K562 (cell line): ENCODE data around the gene CCDC141. TPM values are rescaled to one million over a fixed set of nuclear protein-coding genes. Genes with fewer than 3 reads are reported as not detected.
A peak's percentile ranks its signal among the peaks of the same experiment; 100 is the strongest.

Source experiments
- ATAC-seq: fragments of 200-7000 bp; cut with Tn5 transposase; 3 replicates; pipeline ENCODE4 v1.9.1; 2020; ENCODE audit warnings: moderate library complexity
- BruUV-seq: library from RNA; stranded (reverse); fragments of 400-500 nt; replicated peaks from 2 replicates; lab custom pipeline; 2021; lab: Mats Ljungman, UMichigan
- CTCF ChIA-PET: fragments of 300-600 bp; formaldehyde crosslinking; extraction: SDS; loops from one replicate; lab custom pipeline; 2021; ENCODE audit warnings: low intra/inter-chr PET ratio; lab: Yijun Ruan, JAX
- POLR2A ChIA-PET: fragments of 300-600, 350-650 bp; sonication (Branson Sonifier 250); formaldehyde crosslinking; extraction: SDS; loops from one replicate; lab custom pipeline; 2021; ENCODE audit warnings: antibody characterized with exemption, inconsistent platforms; lab: Yijun Ruan, JAX
- DNase-seq, 4 experiments: peaks; one replicate each; pipeline versions ENCODE4 v3.0.0 to v3.0.0-alpha.2; 2011 to 2018; ENCODE audit warnings: low spot score in 3 of 4, mixed read lengths in 3 of 4; ENCODE audit errors: extremely low read depth in 1 of 4
- FAIRE-seq: peaks from 2 replicates; lab custom pipeline; 2011; peaks lifted over from hg19 to GRCh38; lab: Jason Lieb, UNC
- H2AFZ ChIP-seq: 2 replicates; pipeline ENCODE4 v1.6.0; 2011; ENCODE audit warnings: low read depth, low read length, control low read depth, inconsistent platforms
- H3K27ac ChIP-seq: fragments of 200-600 bp; 3 replicates; pipeline ENCODE4 v1.8.0; 2011; ENCODE audit warnings: low read depth, mild to moderate bottlenecking, control low read depth, inconsistent platforms, low read length, moderate library complexity, mixed read lengths; ENCODE audit errors: extremely low read depth
- H3K27me3 ChIP-seq, 2 experiments: fragments of 300-600 bp in 1 of 2; 2 replicates in 1 of 2; 3 replicates in 1 of 2; pipeline versions ENCODE4 v1.6.0 to v1.8.0; 2011; ENCODE audit warnings: inconsistent platforms in 2 of 2, low read length in 2 of 2, mild to moderate bottlenecking in 1 of 2, mixed read lengths in 1 of 2, moderate library complexity in 1 of 2; ENCODE audit not compliant: control insufficient read depth in 2 of 2, insufficient read depth in 2 of 2
- H3K36me3 ChIP-seq: fragments of 300-600 bp; 3 replicates; pipeline ENCODE4 v1.8.0; 2011; ENCODE audit warnings: mild to moderate bottlenecking, low read length, inconsistent platforms; ENCODE audit not compliant: control insufficient read depth, insufficient read depth
- H3K4me1 ChIP-seq, 2 experiments: fragments of 200-600 bp in 1 of 2; replicated peaks in 1 of 2; 2 replicates in 1 of 2; 3 replicates in 1 of 2; pipeline versions ENCODE4 v1.5.1 to v1.8.0; 2011; ENCODE audit warnings: inconsistent platforms in 2 of 2, low read length in 2 of 2, mild to moderate bottlenecking in 1 of 2, mixed read lengths in 1 of 2, moderate library complexity in 1 of 2; ENCODE audit not compliant: control insufficient read depth in 2 of 2, insufficient read depth in 2 of 2
- H3K4me2 ChIP-seq: 2 replicates; pipeline ENCODE4 v1.6.1; 2011; ENCODE audit warnings: low read length, control low read depth, inconsistent platforms, mixed read lengths; ENCODE audit not compliant: insufficient read depth
- H3K4me3 ChIP-seq: fragments of 200-600 bp; sonication (generic), shearing (Covaris generic); 2 replicates; pipeline ENCODE4 v1.5.1; 2016; ENCODE audit warnings: control low read depth, inconsistent platforms
- H3K79me2 ChIP-seq: fragments of 200-600 bp; 3 replicates; pipeline ENCODE4 v1.8.0; 2011; ENCODE audit warnings: low read length, inconsistent platforms; ENCODE audit not compliant: control insufficient read depth, insufficient read depth
- H3K9ac ChIP-seq, 2 experiments: 2 replicates each; pipeline versions ENCODE4 v1.6.0 to v1.6.1; 2011; ENCODE audit warnings: low read depth in 2 of 2, low read length in 2 of 2, control low read depth in 1 of 2, inconsistent platforms in 1 of 2, mild to moderate bottlenecking in 1 of 2, mixed read lengths in 1 of 2; ENCODE audit not compliant: insufficient read depth in 1 of 2
- H3K9me1 ChIP-seq: one replicate; pipeline ENCODE4 v1.6.0; 2011; ENCODE audit warnings: inconsistent platforms, mild to moderate bottlenecking, low read length, moderate library complexity; ENCODE audit not compliant: control insufficient read depth, insufficient read depth
- H3K9me3 ChIP-seq: replicated peaks from 2 replicates; pipeline ENCODE4 v1.5.1; 2011; ENCODE audit warnings: low read depth, low read length, inconsistent platforms; ENCODE audit not compliant: control insufficient read depth, insufficient read depth
- H4K20me1 ChIP-seq: replicated peaks from 2 replicates; pipeline ENCODE4 v1.6.1; 2011; ENCODE audit warnings: low read length, inconsistent platforms, mixed read lengths; ENCODE audit not compliant: control insufficient read depth, insufficient read depth
- CC2D1A ChIP-seq: fragments of 450-650 bp; IDR thresholded peaks from 2 replicates; pipeline ENCODE4 v1.6.1; 2017; ENCODE audit warnings: mild to moderate bottlenecking
- CEBPB ChIP-seq: fragments of 450-650 bp; IDR thresholded peaks from 2 replicates; pipeline ENCODE4 v1.6.1; 2016; ENCODE audit warnings: missing genetic modification characterization, missing compliant biosample characterization
- CEBPG ChIP-seq, 3 experiments: fragments of 200-800 bp in 1 of 3; sonication (Bioruptor generic) in 1 of 3; sonication (generic) in 1 of 3; formaldehyde crosslinking in 1 of 3; IDR thresholded peaks in 2 of 3; conservative IDR thresholded peaks in 1 of 3; 2 replicates each; pipeline versions ENCODE4 v1.6.1 to v1.8.0; 2016 to 2022; ENCODE audit warnings: missing compliant biosample characterization in 2 of 3, missing genetic modification characterization in 2 of 3, mild to moderate bottlenecking in 1 of 3, missing genetic modification reagents in 1 of 3
- ETS2 ChIP-seq: IDR thresholded peaks from 2 replicates; pipeline ENCODE4 v1.6.1; 2016; ENCODE audit warnings: borderline replicate concordance, missing genetic modification characterization, mild to moderate bottlenecking, moderate library complexity, missing compliant biosample characterization; ENCODE audit not compliant: poor library complexity, severe bottlenecking
- GABPA ChIP-seq: fragments of 200-800 bp; sonication (Bioruptor generic); conservative IDR thresholded peaks from 2 replicates; pipeline ENCODE4 v1.6.1; 2016; ENCODE audit warnings: low read depth, missing genetic modification characterization, missing compliant biosample characterization
- HLTF ChIP-seq: fragments of 450-650 bp; IDR thresholded peaks from 2 replicates; pipeline ENCODE4 v1.6.1; 2016
- MTA1 ChIP-seq: fragments of 450-650 bp; IDR thresholded peaks from 2 replicates; pipeline ENCODE4 v1.6.1; 2017; ENCODE audit warnings: borderline replicate concordance
- MTA3 ChIP-seq: fragments of 450-650 bp; formaldehyde crosslinking; IDR thresholded peaks from 2 replicates; pipeline ENCODE4 v1.6.1; 2017; ENCODE audit warnings: mild to moderate bottlenecking, borderline replicate concordance
- NCOA4 ChIP-seq: fragments of 450-650 bp; IDR thresholded peaks from 2 replicates; pipeline ENCODE4 v1.6.1; 2018; ENCODE audit warnings: mild to moderate bottlenecking; ENCODE audit not compliant: partially characterized antibody
- NRF1 ChIP-seq, 2 experiments: fragments of 450-650 bp; IDR thresholded peaks in 1 of 2; conservative IDR thresholded peaks in 1 of 2; 2 replicates each; pipeline ENCODE4 v1.6.1; 2014; ENCODE audit warnings: mild to moderate bottlenecking in 2 of 2
- TAF9B ChIP-seq: fragments of 450-650 bp; IDR thresholded peaks from 2 replicates; pipeline ENCODE4 v1.6.1; 2018; ENCODE audit warnings: mild to moderate bottlenecking; ENCODE audit not compliant: partially characterized antibody
- TGIF2 ChIP-seq: sonication (generic); formaldehyde crosslinking; IDR thresholded peaks from 2 replicates; pipeline ENCODE4 v1.8.1; 2022; ENCODE audit warnings: mild to moderate bottlenecking, missing genetic modification reagents, moderate library complexity
- ZNF165 ChIP-seq: fragments of 250-450 bp; sonication (Bioruptor Pico); IDR thresholded peaks from 2 replicates; pipeline ENCODE4 v1.4.0; 2020; ENCODE audit warnings: borderline replicate concordance
- ZNF766 ChIP-seq: fragments of 200-800 bp; sonication (Bioruptor generic); conservative IDR thresholded peaks from 2 replicates; pipeline ENCODE4 v1.6.1; 2016; ENCODE audit warnings: missing genetic modification characterization, missing compliant biosample characterization
- WGBS: fragments of 100-300 bp; shearing (Covaris generic); methylation state at CpG from one replicate; pipeline ENCODE4 v1.1.6; 2016; ENCODE audit warnings: low coverage, mixed read lengths; ENCODE audit not compliant: insufficient coverage; ENCODE audit errors: missing lambda C conversion rate; 5-methylcytosine and 5-hydroxymethylcytosine counted together
- in situ Hi-C: fragments of 300-500 bp; cut with MboI; formaldehyde crosslinking; loops from 4 replicates; pipeline ENCODE4 v1.15.0; 2018; ENCODE audit warnings: inconsistent platforms, mixed read lengths
- intact Hi-C: fragments of 100-400 bp; cut with micrococcal nuclease; formaldehyde crosslinking; loops from 2 replicates; pipeline ENCODE4 v1.14.2; 2022
- polyA plus RNA-seq, 8 experiments: library from polyadenylated mRNA; depleted of rRNA in 4 of 8; stranded (reverse) in 5 of 8; unstranded in 3 of 8; fragments of >200 nt; fragmentation: Nextera tagmentation in 2 of 8; fragmentation: Illumina TruSeq in 1 of 8; extraction: Ambion mirVana in 2 of 8; extraction: Trizol in 1 of 8; gene quantifications; 2 replicates each; pipeline versions ENCODE4 v1.2.1 to v1.2.3, GENCODE V29; 2011 to 2014; ENCODE audit warnings: inconsistent platforms in 1 of 8, missing spikeins in 1 of 8
- total RNA-seq, 7 experiments: library from RNA; depleted of rRNA in 6 of 7; stranded (reverse); fragments of >200 nt in 6 of 7; fragmentation: Illumina TruSeq in 2 of 7; extraction: Trizol in 2 of 7; gene quantifications; 2 replicates each; pipeline versions ENCODE4 v1.2.1 to v1.2.3, GENCODE V29; 2011 to 2021; ENCODE audit warnings: low replicate concordance in 1 of 7

Gene CCDC141
- total and polyA plus RNA-seq, 9 of the 15 experiments (the other 6 are each of a cell fraction or from before 2014, with no cell fraction given) = 0.09 TPM; not detected in 8

DNA sequence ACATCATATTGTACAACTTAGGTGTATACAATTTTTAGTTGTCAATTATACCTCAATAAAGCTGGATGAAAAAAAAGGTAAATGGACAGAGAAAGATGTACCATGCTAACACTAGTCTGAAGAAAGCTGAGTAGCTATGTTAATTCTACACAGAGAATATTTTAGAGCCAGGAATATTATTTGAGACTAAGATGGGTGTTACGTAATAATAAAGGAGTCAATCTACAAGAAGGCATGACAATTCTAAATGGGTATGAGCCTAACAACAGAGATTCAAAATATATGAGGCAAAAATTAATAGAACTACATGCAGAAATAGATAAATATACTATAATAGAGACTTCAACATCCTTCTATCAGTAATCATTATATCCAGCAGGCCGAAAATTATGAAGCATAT lies 69.1 kb downstream of the CCDC141 start:
- no peak overlapping the region for H2AFZ ChIP-seq
- intact Hi-C loops (no loop called here), in situ Hi-C loops (no loop called here)
- H3K4me1 ChIP-seq = no peaks in the 10 kb centered on the region
- BruUV-seq = no TSS peak
- H3K36me3 ChIP-seq = no peaks in the 10 kb centered on the region
- CTCF ChIA-PET = no interaction called here
- no peaks in the 10 kb centered on the region for H3K27me3 ChIP-seq
- DNase-seq (no peak), ATAC-seq (no peak), FAIRE-seq (no peak)
- no peak overlapping the region for H3K4me2 ChIP-seq
- POLR2A ChIA-PET = interaction anchor here (0.5 kb wide), 1 partner anchor 71 kb away, joined by 3 read pairs; no protein-coding TSS in a partner anchor
- H3K9me3 ChIP-seq = no peaks in the 10 kb centered on the region
- no peaks in the 10 kb centered on the region for H3K79me2 ChIP-seq
- H3K9ac ChIP-seq = no peak overlapping the region
- no peaks in the 10 kb centered on the region for H4K20me1 ChIP-seq
- TF ChIP-seq TGIF2 (CRISPR knock-in tag) (no peak), CEBPG (CRISPR knock-in tag; IDR thresholded peaks at IDR 0.05) (no peak), CEBPG (tag; conservative IDR thresholded peaks at IDR 0.05 in 1 of 2, IDR thresholded peaks at IDR 0.05 in 1 of 2) (peak; percentile 28 to 77; a peak in 3 of 4 replicates), CEBPB (tag) (peak; percentile 54)
- no peak overlapping the region for H3K4me3 ChIP-seq
- H3K27ac ChIP-seq = no peak overlapping the region
- no peaks in the 10 kb centered on the region for H3K9me1 ChIP-seq
- WGBS = 0% methylated on average over 2 of the region's 2 CpGs

DNA sequence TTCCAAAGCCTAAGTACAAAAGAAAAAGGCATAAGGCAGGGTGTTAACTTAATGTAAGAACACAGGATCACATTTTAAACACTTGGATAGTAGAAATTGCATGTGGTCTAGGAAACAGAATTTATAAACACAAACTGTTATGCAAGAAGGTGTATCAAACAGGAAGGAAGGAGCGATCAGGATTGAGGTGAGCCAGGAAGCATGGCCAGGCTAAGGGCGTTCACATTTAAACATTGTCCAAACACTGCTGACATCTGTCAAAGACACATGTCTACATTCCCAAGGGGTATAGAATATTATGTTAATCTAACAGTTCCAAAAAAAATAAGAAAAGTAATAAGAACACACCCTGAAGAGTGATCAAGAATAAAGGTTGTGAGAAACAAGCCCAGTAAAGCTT lies 71.3 kb downstream of the CCDC141 start:
- BruUV-seq = no TSS peak
- Histone ChIP-seq H3K4me3 (no peak overlapping the region), H3K27ac (no peak overlapping the region), H3K27me3 (no peaks in the 10 kb centered on the region), H3K9me3 (no peaks in the 10 kb centered on the region), H3K4me1 (no peaks in the 10 kb centered on the region), H3K4me2 (no peak overlapping the region), H3K36me3 (no peaks in the 10 kb centered on the region), H3K79me2 (no peaks in the 10 kb centered on the region), H3K9ac (no peak overlapping the region), H2AFZ (no peak overlapping the region), H3K9me1 (no peaks in the 10 kb centered on the region), H4K20me1 (no peaks in the 10 kb centered on the region)
- FAIRE-seq = peak; percentile 29
- intact Hi-C loops = no loop called here
- in situ Hi-C loops = no loop called here
- ChIA-PET POLR2A (no interaction called here), CTCF (interaction anchor here (0.6 kb wide), 1 partner anchor 50 kb away, joined by 3 read pairs; no protein-coding TSS in a partner anchor)
- no peak for ATAC-seq
- no peak for DNase-seq
- WGBS = 3% methylated on average over 2 of the region's 2 CpGs
- TF ChIP-seq GABPA (tag) (no peak), TAF9B (no peak), CC2D1A (no peak), MTA3 (no peak), ZNF766 (CRISPR knock-in tag) (no peak), NRF1 (conservative IDR thresholded peaks at IDR 0.05 in 1 of 2, IDR thresholded peaks at IDR 0.05 in 1 of 2) (no peak), ETS2 (tag) (no peak), HLTF (no peak), NCOA4 (no peak), MTA1 (no peak), ZNF165 (CRISPR knock-in tag) (no peak)
